Lower lobe of right lung (tissue), 2 donors: ENCODE results near the gene TRIM4. TPM values are rescaled to one million over a fixed set of nuclear protein-coding genes. Genes with fewer than 3 reads are reported as not detected.

Experiments
- ATAC-seq, 2 donors: fragments of 200-7000 bp; cut with Tn5 transposase; one replicate each; pipeline ENCODE4 v1.9.1; 2020 to 2022; ENCODE audit warnings: mild to moderate bottlenecking in 2 of 2, moderate library complexity in 2 of 2
- DNase-seq: peaks from one replicate; pipeline ENCODE4 v3.0.0-alpha.2; 2020
- H3K27ac ChIP-seq: fragments of 200-600 bp; one replicate; pipeline ENCODE4 v1.8.0; 2022
- H3K27me3 ChIP-seq: fragments of 200-600 bp; one replicate; pipeline ENCODE4 v1.8.0; 2022; ENCODE audit warnings: low read depth
- H3K36me3 ChIP-seq: fragments of 200-600 bp; one replicate; pipeline ENCODE4 v1.8.0; 2022; ENCODE audit warnings: mild to moderate bottlenecking
- H3K4me1 ChIP-seq: fragments of 200-600 bp; one replicate; pipeline ENCODE4 v1.8.0; 2022
- H3K4me3 ChIP-seq: fragments of 200-600 bp; one replicate; pipeline ENCODE4 v1.8.0; 2022; ENCODE audit warnings: mild to moderate bottlenecking
- H3K9me3 ChIP-seq: fragments of 200-600 bp; one replicate; pipeline ENCODE4 v1.8.0; 2022
- CTCF ChIP-seq: fragments of 200-600 bp; IDR thresholded peaks from one replicate; pipeline ENCODE4 v1.8.0; 2022; ENCODE audit warnings: antibody characterized with exemption, mild to moderate bottlenecking
- intact Hi-C: fragments of 100-400 bp; cut with DNase I; formaldehyde crosslinking; loops from one replicate; pipeline ENCODE4 v1.11.0; 2022
- total RNA-seq: library from RNA; stranded (reverse); fragmentation: NEBNext Ultra II Directional; extraction: Animal tissue kit (Norgen Biotek cat#: 25700); gene quantifications from one replicate; pipeline ENCODE4 v1.2.1, GENCODE V29; 2021
- donor health status: DM: no; HTN: yes; CAD: no; lungs with severe emphysema.

Gene TRIM4
- total RNA-seq, 1 donor from 2014 or later = 39.0 TPM

GRCh38 chr7:99930376-99930775 lies 11.0 kb upstream of the TRIM4 start:
- Histone ChIP-seq H3K27me3 (no peaks in the 10 kb centered on the region), H3K9me3 (no peaks in the 10 kb centered on the region), H3K36me3 (no peaks in the 10 kb centered on the region), H3K4me1 (peaks cover 4% of the 10 kb centered on the region), H3K4me3 (no peak overlapping the region), H3K27ac (no peak overlapping the region)
- no peak for TF ChIP-seq CTCF
- DNase-seq (no peak), ATAC-seq (no peak)
- intact Hi-C loops = no loop called here

- Histone ChIP-seq H3K27ac (peak overlapping the region; percentile 32), H3K4me3 (peak overlapping the region; percentile 44), H3K36me3 (no peaks in the 10 kb centered on the region), H3K27me3 (no peaks in the 10 kb centered on the region), H3K4me1 (peaks cover 4% of the 10 kb centered on the region), H3K9me3 (no peaks in the 10 kb centered on the region)
- TF ChIP-seq CTCF = no peak
- DNase-seq (no peak), ATAC-seq (no peak)
- intact Hi-C loops = no loop called here
Measured at GRCh38 chr7:99929730-99930053, 10.4 kb upstream of the TRIM4 start.

- Histone ChIP-seq H3K4me3 (peak within 1 kb of the TSS; percentile 44), H3K36me3 (no peaks in the 10 kb centered on the region), H3K27me3 (no peaks in the 10 kb centered on the region), H3K9me3 (no peaks in the 10 kb centered on the region), H3K4me1 (peaks cover 4% of the 10 kb centered on the region), H3K27ac (peak within 1 kb of the TSS; percentile 32)
- intact Hi-C loops = no loop called here
- peak; percentile 45 for TF ChIP-seq CTCF
- ATAC-seq = peak; percentile 89 to 93
- peak; percentile 65 for DNase-seq
Measured at GRCh38 chr7:99928994-99929729, 9.8 kb upstream of the TRIM4 start, which contains the start of gene GJC3. TSS of gene GJC3 (minus strand) at chr7:99929620. CDS start at chr7:99929620, 0 bp downstream.

GRCh38 chr7:99928188-99928587 lies 8.9 kb upstream of the TRIM4 start:
- Histone ChIP-seq H3K27ac (no peak overlapping the region), H3K36me3 (no peaks in the 10 kb centered on the region), H3K27me3 (no peaks in the 10 kb centered on the region), H3K4me1 (peaks cover 4% of the 10 kb centered on the region), H3K9me3 (no peaks in the 10 kb centered on the region), H3K4me3 (no peak overlapping the region)
- intact Hi-C loops = no loop called here
- TF ChIP-seq CTCF = no peak
- ATAC-seq (no peak), DNase-seq (no peak)

- Histone ChIP-seq H3K9me3 (no peaks in the 10 kb centered on the region), H3K27ac (no peak overlapping the region), H3K36me3 (no peaks in the 10 kb centered on the region), H3K4me3 (no peak overlapping the region), H3K4me1 (peaks cover 4% of the 10 kb centered on the region), H3K27me3 (no peaks in the 10 kb centered on the region)
- intact Hi-C loops = no loop called here
- DNase-seq (no peak), ATAC-seq (no peak)
- TF ChIP-seq CTCF = no peak
Measured at GRCh38 chr7:99927536-99927935, 8.2 kb upstream of the TRIM4 start.
